ENCODE results near the gene BIN1. TPM values are rescaled to one million over a fixed set of nuclear protein-coding genes. Genes with fewer than 3 reads are reported as not detected.

The BIN1 gene
- total and polyA plus RNA-seq, 12 donors, result 62.1 to 207 (median 125) TPM

DNA sequence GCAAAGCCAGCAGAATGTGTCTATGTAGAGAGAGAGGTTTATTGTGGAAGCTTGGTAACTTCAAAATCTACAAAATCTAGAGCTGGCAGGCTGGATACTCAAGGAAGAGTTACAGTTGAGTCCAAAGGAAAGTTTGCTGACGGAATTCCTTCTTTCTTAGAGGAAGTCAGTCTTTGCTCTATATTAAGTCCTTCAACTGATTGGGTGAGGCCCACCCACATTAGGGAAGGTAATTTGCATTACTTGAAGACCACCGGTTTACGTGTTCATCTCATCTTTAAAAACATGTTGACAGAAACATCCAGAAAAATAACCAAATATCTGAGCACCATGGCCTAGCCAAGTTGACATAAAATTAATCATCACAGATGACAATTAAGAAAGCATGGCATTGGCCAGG, 106.8 kb downstream of the BIN1 start:
- Histone ChIP-seq H3K4me1 (replicated peaks in 1 of 2) (no peaks in the 10 kb centered on the region), H3K27ac (no peak overlapping the region), H3K36me3 (replicated peaks in 1 of 2) (no peaks in the 10 kb centered on the region), H3K9me3 (replicated peaks in 1 of 3) (no peaks in the 10 kb centered on the region), H3K4me3 (no peak overlapping the region), H3K27me3 (no peaks in the 10 kb centered on the region)
- WGBS, 4 donors, result 66 to 79% (median 76%) methylated on average over 3 of the region's 3 CpGs
- no peak for DNase-seq
- TF ChIP-seq CTCF (IDR thresholded peaks at IDR 0.05) (no peak), POLR2A (IDR thresholded peaks at IDR 0.05) (no peak)
- intact Hi-C loops (cut with DNase I), result no loop called here

DNA sequence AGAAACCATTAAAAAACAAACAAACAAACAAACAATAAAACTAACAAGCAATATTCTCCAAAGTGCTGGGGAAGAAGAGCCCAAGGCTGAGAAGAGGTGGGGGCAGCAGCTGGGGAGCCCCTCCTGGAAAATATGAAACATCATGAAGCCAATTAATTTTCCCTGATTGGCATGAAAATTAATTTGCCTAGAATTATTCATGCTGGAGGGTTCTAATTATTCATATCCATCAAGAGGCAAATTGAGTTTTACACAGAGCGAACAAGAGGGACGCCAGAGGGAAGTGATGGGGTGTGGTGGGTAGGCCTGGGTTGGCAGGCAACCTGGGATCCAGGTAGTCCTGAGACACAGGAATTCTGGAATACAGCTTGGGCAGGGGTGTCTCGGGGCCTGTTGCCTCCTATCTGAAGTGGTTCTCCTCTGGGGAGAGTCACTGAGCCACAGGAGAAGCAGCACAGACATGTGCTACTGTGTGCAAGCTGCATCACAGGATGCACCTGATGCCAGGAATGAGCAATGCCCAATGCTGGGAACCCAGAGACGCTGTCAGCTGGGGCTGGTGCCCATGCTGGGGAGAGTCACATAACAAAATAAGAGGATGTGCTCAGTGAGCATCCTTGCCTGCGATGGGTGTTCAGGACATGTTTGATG, 107.7 kb downstream of the BIN1 start:
- no peak for TF ChIP-seq CTCF (IDR thresholded peaks at IDR 0.05)
- WGBS, 4 donors, result 76 to 87% (median 84%) methylated on average over 5 of the region's 5 CpGs
- H3K36me3 ChIP-seq (replicated peaks in 1 of 2), result no peaks in the 10 kb centered on the region
- no peaks in the 10 kb centered on the region for H3K9me3 ChIP-seq (replicated peaks in 1 of 3)
- no peaks in the 10 kb centered on the region for H3K27me3 ChIP-seq
- no peaks in the 10 kb centered on the region for H3K4me1 ChIP-seq (replicated peaks in 1 of 2)
- no peak overlapping the region for H3K4me3 ChIP-seq
- intact Hi-C loops (cut with DNase I), result no loop called here
- DNase-seq, result no peak
- H3K27ac ChIP-seq, result no peak overlapping the region

- DNase-seq, result no peak
- no peak overlapping the region for H3K27ac ChIP-seq
- TF ChIP-seq POLR2A (IDR thresholded peaks at IDR 0.05) (no peak), CTCF (IDR thresholded peaks at IDR 0.05) (no peak)
Observed at GRCh38 chr2:126998486-126998885, 108.5 kb downstream of the BIN1 start.

More at GRCh38 chr2:126998486-126998885, 108.5 kb downstream of the BIN1 start:
- H3K27me3 ChIP-seq, result no peaks in the 10 kb centered on the region
- H3K36me3 ChIP-seq (replicated peaks in 1 of 2), result no peaks in the 10 kb centered on the region
- no peak overlapping the region for H3K4me3 ChIP-seq
- H3K4me1 ChIP-seq (replicated peaks in 1 of 2), result no peaks in the 10 kb centered on the region
- intact Hi-C loops (cut with DNase I), result no loop called here
- no peaks in the 10 kb centered on the region for H3K9me3 ChIP-seq (replicated peaks in 1 of 3)

Small RNA genes lying within 50 kb of the gene (small RNA-seq; reads per million reads assigned to genes)
- 0 reads per million in 2 donors for gene RNU7-182P

Other genes with a start within 250 kb of the BIN1 start
- gene TEX51, start 208.3 kb downstream of the BIN1 start, total RNA-seq, result not detected
- not detected for gene TEX51, start 208.3 kb downstream of the BIN1 start, polyA plus RNA-seq
- gene CYP27C1, start 113.1 kb upstream of the BIN1 start, total RNA-seq, result under 1 TPM in 6 of 9 donors, not detected in 3; 0.11 to 0.39 (median 0.17) TPM
- gene CYP27C1, start 113.1 kb upstream of the BIN1 start, polyA plus RNA-seq, result under 1 TPM; 0.22 to 0.97 (median 0.30) TPM
- 10 to 100 TPM; 26.7 to 65.8 (median 37.4) TPM for gene ERCC3, start 187.0 kb upstream of the BIN1 start, total RNA-seq
- gene ERCC3, start 187.0 kb upstream of the BIN1 start, polyA plus RNA-seq, result 10 to 100 TPM; 27.8 to 42.1 (median 37.7) TPM